LNCAP (cell line): ENCODE data around the gene UBE2QL1.

Experiments used
- CTCF ChIP-seq: fragments of 450-650 bp; IDR thresholded peaks from 2 replicates; pipeline ENCODE4 v1.5.1; 2017; ENCODE audit warnings: mild to moderate bottlenecking

Gene UBE2QL1

GRCh38 chr5:6431214-6432195 is 17.2 kb upstream of the UBE2QL1 start:
- no peak for TF ChIP-seq CTCF

GRCh38 chr5:6432206-6432605 is 16.5 kb upstream of the UBE2QL1 start:
- TF ChIP-seq CTCF: no peak

GRCh38 chr5:6434731-6435130 is 13.9 kb upstream of the UBE2QL1 start:
- TF ChIP-seq CTCF: no peak

- TF ChIP-seq CTCF: peak; percentile 70
These were observed 13.3 kb upstream of the UBE2QL1 start for GRCh38 chr5:6435356-6435755.

- TF ChIP-seq CTCF: no peak
These were observed 11.8 kb upstream of the UBE2QL1 start for GRCh38 chr5:6436715-6437331.

GRCh38 chr5:6439588-6440550 is 8.8 kb upstream of the UBE2QL1 start:
- no peak for TF ChIP-seq CTCF

- TF ChIP-seq CTCF: no peak
These were observed 6.3 kb upstream of the UBE2QL1 start for GRCh38 chr5:6442333-6442732.
